GM23248 (cell line): ENCODE measurements around the gene C1QTNF4.

ENCODE experiments used
- EZH2 ChIP-seq: fragments of 200-600 bp; sonication (generic); IDR thresholded peaks from 2 replicates; pipeline ENCODE4 v1.6.1; 2018; ENCODE audit warnings: antibody characterized with exemption, mild to moderate bottlenecking; ENCODE audit not compliant: insufficient read depth, poor library complexity, severe bottlenecking
- EZH2phosphoT487 ChIP-seq: fragments of 200-600 bp; sonication (generic); IDR thresholded peaks from 2 replicates; pipeline ENCODE4 v1.6.1; 2018; ENCODE audit warnings: antibody characterized with exemption, moderate library complexity, mild to moderate bottlenecking, low read depth; ENCODE audit not compliant: insufficient read depth

GRCh38 chr11:47552056-47552565 lies 42.1 kb downstream of the C1QTNF4 start:
- TF ChIP-seq EZH2 (no peak), EZH2phosphoT487 (no peak)
